H1 (cell line): ENCODE results near the gene LPP. TPM values are rescaled to one million over a fixed set of nuclear protein-coding genes. Genes with fewer than 3 reads are reported as not detected.

ENCODE experiments used
- CTCF ChIA-PET: fragments of 300-600 bp; sonication (Branson Sonifier 250); formaldehyde crosslinking; loops from one replicate; lab custom pipeline; 2021; ENCODE audit not compliant: partially characterized antibody; lab: Charles Lee
- POLR2A ChIA-PET: fragments of 300-600 bp; sonication (Branson Sonifier 250); formaldehyde crosslinking; loops from one replicate; lab custom pipeline; 2021; ENCODE audit warnings: inconsistent platforms; ENCODE audit not compliant: partially characterized antibody; lab: Charles Lee
- DNase-seq, 2 experiments: peaks; one replicate each; pipeline versions ENCODE4 v3.0.0 to v3.0.0-alpha.2; 2010 to 2022; ENCODE audit warnings: low spot score in 2 of 2, low read depth in 1 of 2, mixed read lengths in 1 of 2
- FAIRE-seq: peaks from 2 replicates; lab custom pipeline; 2011; peaks lifted over from hg19 to GRCh38; lab: Jason Lieb, UNC
- H2AFZ ChIP-seq: 2 replicates; pipeline ENCODE4 v1.8.1; 2012; ENCODE audit warnings: low read length, inconsistent platforms
- H2AK5ac ChIP-seq: 2 replicates; pipeline ENCODE4 v1.6.1; 2013; ENCODE audit warnings: low read depth, low read length
- H2BK120ac ChIP-seq: replicated peaks from 2 replicates; pipeline ENCODE3; 2013; ENCODE audit warnings: low read depth, low read length, inconsistent platforms
- H2BK12ac ChIP-seq: 2 replicates; pipeline ENCODE4 v1.6.1; 2013; ENCODE audit warnings: low read depth, low read length
- H2BK15ac ChIP-seq: 2 replicates; pipeline ENCODE4 v1.6.1; 2013; ENCODE audit warnings: low read length
- H2BK20ac ChIP-seq: 2 replicates; pipeline ENCODE4 v1.6.1; 2013; ENCODE audit warnings: low read length
- H2BK5ac ChIP-seq: 2 replicates; pipeline ENCODE4 v1.6.1; 2013; ENCODE audit warnings: low read depth, low read length
- H3K14ac ChIP-seq: 2 replicates; pipeline ENCODE4 v1.6.1; 2013; ENCODE audit warnings: inconsistent platforms; ENCODE audit not compliant: insufficient read length
- H3K18ac ChIP-seq: 2 replicates; pipeline ENCODE4 v1.6.1; 2013; ENCODE audit warnings: low read length; ENCODE audit errors: extremely low read depth
- H3K23ac ChIP-seq: 2 replicates; pipeline ENCODE4 v1.6.1; 2013; ENCODE audit warnings: inconsistent platforms; ENCODE audit not compliant: insufficient read length
- H3K23me2 ChIP-seq: 2 replicates; pipeline ENCODE4 v1.6.1; 2013; ENCODE audit warnings: low read depth, low read length
- H3K27ac ChIP-seq: 2 replicates; pipeline ENCODE4 v1.6.1; 2011; ENCODE audit warnings: low read depth, low read length, inconsistent platforms
- H3K27me3 ChIP-seq, 4 experiments: replicated peaks in 1 of 4; 1 replicate in 1 of 4; 2 replicates in 3 of 4; pipeline versions ENCODE4 v1.6.1 to v1.8.1; 2011 to 2013; ENCODE audit warnings: low read length in 3 of 4, mild to moderate bottlenecking in 3 of 4, inconsistent platforms in 2 of 4, mixed read lengths in 2 of 4, moderate library complexity in 1 of 4; ENCODE audit not compliant: control insufficient read depth in 3 of 4, insufficient read depth in 3 of 4; ENCODE audit errors: extremely low read depth in 1 of 4
- H3K36me3 ChIP-seq, 4 experiments: 2 replicates each; pipeline versions ENCODE4 v1.6.1 to v1.8.1; 2011 to 2013; ENCODE audit warnings: mild to moderate bottlenecking in 4 of 4, low read length in 3 of 4, moderate library complexity in 2 of 4, control low read depth in 1 of 4, inconsistent platforms in 1 of 4; ENCODE audit not compliant: insufficient read depth in 4 of 4, control insufficient read depth in 2 of 4
- H3K4ac ChIP-seq: replicated peaks from 2 replicates; pipeline ENCODE3; 2013; ENCODE audit warnings: low read length, low read depth, mixed read lengths, inconsistent platforms; ENCODE audit not compliant: insufficient read length
- H3K4me1 ChIP-seq, 4 experiments: replicated peaks in 1 of 4; 1 replicate in 1 of 4; 2 replicates in 3 of 4; pipeline versions ENCODE4 v1.6.1 to v1.8.1; 2011 to 2013; ENCODE audit warnings: low read length in 3 of 4, inconsistent platforms in 2 of 4, mixed read lengths in 1 of 4; ENCODE audit not compliant: insufficient read depth in 4 of 4, control insufficient read depth in 3 of 4
- H3K4me2 ChIP-seq, 2 experiments: 2 replicates each; pipeline versions ENCODE4 v1.6.1 to v1.8.1; 2011 to 2013; ENCODE audit warnings: low read depth in 2 of 2, low read length in 2 of 2, control low read depth in 1 of 2, inconsistent platforms in 1 of 2, mild to moderate bottlenecking in 1 of 2; ENCODE audit not compliant: insufficient read depth in 1 of 2
- H3K4me3 ChIP-seq, 4 experiments: fragments of 200-600, 300-600 bp in 1 of 4; sonication (generic), shearing (Covaris generic), sonication (Bioruptor Twin) in 1 of 4; 2 replicates each; pipeline versions ENCODE4 v1.5.1 to v1.8.1; 2011 to 2016; ENCODE audit warnings: low read length in 4 of 4, low read depth in 3 of 4, control low read depth in 2 of 4, inconsistent platforms in 2 of 4, mild to moderate bottlenecking in 2 of 4, mixed read lengths in 1 of 4, moderate library complexity in 1 of 4; ENCODE audit not compliant: insufficient read depth in 2 of 4; ENCODE audit errors: extremely low read depth in 1 of 4
- H3K56ac ChIP-seq: replicated peaks from 2 replicates; pipeline ENCODE3; 2013; ENCODE audit warnings: low read depth, mild to moderate bottlenecking, mixed read lengths, low read length, inconsistent platforms; ENCODE audit not compliant: insufficient read length
- H3K79me1 ChIP-seq: 2 replicates; pipeline ENCODE4 v1.6.1; 2013; ENCODE audit warnings: low read depth, low read length, control low read depth
- H3K79me2 ChIP-seq, 2 experiments: 2 replicates each; pipeline versions ENCODE4 v1.6.1 to v1.8.1; 2012 to 2013; ENCODE audit warnings: low read length in 2 of 2, mild to moderate bottlenecking in 2 of 2, inconsistent platforms in 1 of 2; ENCODE audit not compliant: insufficient read depth in 2 of 2, control insufficient read depth in 1 of 2
- H3K9ac ChIP-seq, 4 experiments: replicated peaks in 1 of 4; 1 replicate in 1 of 4; 2 replicates in 3 of 4; pipeline versions ENCODE4 v1.6.1 to v1.8.1; 2011 to 2013; ENCODE audit warnings: low read depth in 3 of 4, low read length in 3 of 4, control low read depth in 2 of 4, mild to moderate bottlenecking in 2 of 4, moderate library complexity in 2 of 4, inconsistent platforms in 1 of 4; ENCODE audit errors: extremely low read depth in 1 of 4
- H3K9me3 ChIP-seq, 2 experiments: 2 replicates each; pipeline versions ENCODE4 v1.6.1 to v1.8.1; 2012 to 2013; ENCODE audit warnings: mild to moderate bottlenecking in 2 of 2, moderate library complexity in 2 of 2, control low read depth in 1 of 2, inconsistent platforms in 1 of 2, low read depth in 1 of 2, low read length in 1 of 2, mixed read lengths in 1 of 2; ENCODE audit not compliant: insufficient read depth in 2 of 2
- H4K20me1 ChIP-seq, 2 experiments: replicated peaks in 1 of 2; 2 replicates each; pipeline versions ENCODE3 to v1.8.1; 2011 to 2013; ENCODE audit warnings: inconsistent platforms in 2 of 2, low read length in 2 of 2, mild to moderate bottlenecking in 1 of 2; ENCODE audit not compliant: insufficient read depth in 2 of 2, control insufficient read depth in 1 of 2
- H4K5ac ChIP-seq: 2 replicates; pipeline ENCODE4 v1.6.1; 2013; ENCODE audit warnings: low read length, low read depth, mixed read lengths, inconsistent platforms; ENCODE audit not compliant: insufficient read length
- H4K8ac ChIP-seq: 2 replicates; pipeline ENCODE4 v1.8.0; 2013; ENCODE audit warnings: mild to moderate bottlenecking, moderate library complexity, low read length, inconsistent platforms; ENCODE audit not compliant: insufficient read depth; ENCODE audit errors: extremely low read depth
- H4K91ac ChIP-seq: replicated peaks from 2 replicates; pipeline ENCODE3; 2013; ENCODE audit warnings: low read length, mixed read lengths, inconsistent platforms; ENCODE audit not compliant: insufficient read length
- BRCA1 ChIP-seq: IDR thresholded peaks from 2 replicates; pipeline ENCODE4 v1.6.1; 2012; ENCODE audit warnings: low read depth, low read length, improper control_type of control experiment
- GTF2F1 ChIP-seq: IDR thresholded peaks from 2 replicates; pipeline ENCODE4 v1.6.1; 2012; ENCODE audit warnings: low read depth, low read length, improper control_type of control experiment, borderline replicate concordance
- HDAC6 ChIP-seq: IDR thresholded peaks from one replicate; pipeline ENCODE4 v1.7.1; 2012; ENCODE audit warnings: low read depth, mild to moderate bottlenecking, inconsistent platforms, low read length, moderate library complexity
- POU5F1 ChIP-seq: IDR thresholded peaks from 2 replicates; pipeline ENCODE4 v1.6.1; 2011; ENCODE audit warnings: low read depth, mild to moderate bottlenecking, low read length, moderate library complexity
- RBBP5 ChIP-seq: IDR thresholded peaks from 2 replicates; pipeline ENCODE4 v1.7.1; 2012; ENCODE audit warnings: low read depth, mild to moderate bottlenecking, inconsistent platforms, low read length, moderate library complexity, borderline replicate concordance
- RXRA ChIP-seq: IDR thresholded peaks from 2 replicates; pipeline ENCODE4 v1.6.1; 2011; ENCODE audit warnings: low read depth, mild to moderate bottlenecking, low read length, moderate library complexity; ENCODE audit not compliant: insufficient read depth
- SAP30 ChIP-seq: fragments of 300-600 bp; sonication (generic); IDR thresholded peaks from 2 replicates; pipeline ENCODE4 v1.7.1; 2012; ENCODE audit warnings: low read length, moderate library complexity, mild to moderate bottlenecking, inconsistent platforms; ENCODE audit not compliant: insufficient read depth, insufficient replicate concordance
- SP4 ChIP-seq: IDR thresholded peaks from 2 replicates; pipeline ENCODE4 v1.6.1; 2012; ENCODE audit warnings: low read length, inconsistent platforms
- TAF7 ChIP-seq: optimal IDR thresholded peaks from 2 replicates; pipeline ENCODE3; 2011; ENCODE audit warnings: low read depth, mild to moderate bottlenecking, inconsistent platforms, low read length, moderate library complexity, borderline replicate concordance
- ZNF274 ChIP-seq: IDR thresholded peaks from 2 replicates; pipeline ENCODE4 v1.7.0; 2012; ENCODE audit warnings: low read length, borderline replicate concordance; ENCODE audit errors: extremely low read depth
- WGBS, 2 experiments: shearing (Covaris generic) in 1 of 2; methylation state at CpG; one replicate each; pipeline versions ENCODE4 v1.1.6 to v1.1.7; 2013 to 2015; ENCODE audit warnings: low lambda C conversion rate in 2 of 2, mixed read lengths in 2 of 2, inconsistent platforms in 1 of 2, low coverage in 1 of 2, missing lambda C conversion rate in 1 of 2; ENCODE audit not compliant: insufficient replicate concordance in 2 of 2, insufficient coverage in 1 of 2, insufficient read length in 1 of 2; ENCODE audit errors: extremely low coverage in 1 of 2, missing lambda C conversion rate in 1 of 2; 5-methylcytosine and 5-hydroxymethylcytosine counted together
- polyA plus RNA-seq, 7 experiments: library from polyadenylated mRNA; depleted of rRNA in 3 of 7; stranded (reverse) in 5 of 7; unstranded in 2 of 7; fragments of >200 nt in 5 of 7; fragments of 200-250 nt in 2 of 7; gene quantifications; 1 replicate in 5 of 7; 2 replicates in 1 of 7; 4 replicates in 1 of 7; pipeline versions ENCODE4 v1.2.1 to v1.2.3, GENCODE V29; 2011 to 2013; ENCODE audit warnings: missing spikeins in 2 of 7, mixed read lengths in 2 of 7
- total RNA-seq: library from RNA; stranded (reverse); fragmentation: NEBNext Ultra II Directional; extraction: Animal tissue kit (Norgen Biotek cat#: 25700); gene quantifications from 2 replicates; pipeline ENCODE4 v1.2.1, GENCODE V29; 2021

Gene LPP
- total and polyA plus RNA-seq, 2 of the 8 experiments (the other 6 are each of a cell fraction or from before 2014, with no cell fraction given), result 10.0 to 53.3 TPM

- Histone ChIP-seq H4K5ac (no peak overlapping the region), H3K56ac (no peak overlapping the region), H3K4me1 (peaks cover 0 to 6% (median 5%) of the 10 kb centered on the region in 4 experiments; a peak in 3 of 7 replicates), H2BK15ac (no peak overlapping the region), H3K9me3 (no peaks in the 10 kb centered on the region), H3K4me3 (no peak overlapping the region), H3K27me3 (no peaks in the 10 kb centered on the region), H3K79me1 (no peaks in the 10 kb centered on the region), H3K4me2 (no peak overlapping the region), H4K91ac (no peak overlapping the region), H3K14ac (no peak overlapping the region), H3K79me2 (no peaks in the 10 kb centered on the region), H4K8ac (no peak overlapping the region), H3K18ac (no peak overlapping the region), H2BK120ac (no peak overlapping the region), H2AFZ (no peak overlapping the region), H3K9ac (no peak overlapping the region), H3K4ac (no peak overlapping the region), H3K23ac (no peak overlapping the region), H2BK12ac (no peak overlapping the region), H3K23me2 (no peaks in the 10 kb centered on the region), H4K20me1 (no peaks in the 10 kb centered on the region), H2AK5ac (no peak overlapping the region), H3K27ac (no peak overlapping the region), H2BK20ac (no peak overlapping the region), H3K36me3 (no peaks in the 10 kb centered on the region), H2BK5ac (no peak overlapping the region)
- no peak for FAIRE-seq
- 98% methylated on average over 2 of the region's 2 CpGs; no CpG with 5 or more reads in 1 of the 2 experiments for WGBS, 2 experiments
- POLR2A ChIA-PET, result no interaction called here
- no peak for DNase-seq
- no peak for TF ChIP-seq TAF7
- TF ChIP-seq HDAC6, result no peak
- TF ChIP-seq GTF2F1, result no peak
- no peak for TF ChIP-seq RXRA
- TF ChIP-seq ZNF274, result no peak
- no peak for TF ChIP-seq SP4
- no peak for TF ChIP-seq RBBP5
- TF ChIP-seq BRCA1, result no peak
- no peak for TF ChIP-seq POU5F1
- TF ChIP-seq SAP30, result no peak
- CTCF ChIA-PET, result no interaction called here
These were observed 538.7 kb downstream of the LPP start for GRCh38 chr3:188692700-188693099.
